NB4 (cell line): ENCODE data around the gene TRIP4.
"Not testable (repeated sequence)": the region's sequence is repeated elsewhere in the genome, so short reads cannot be mapped to it uniquely, and the experiment has no call there.

Source experiments
- DNase-seq: peaks from one replicate; pipeline ENCODE4 v3.0.0; 2010; ENCODE audit warnings: low read depth
- H3K4me3 ChIP-seq: one replicate; pipeline ENCODE4 v1.5.1; 2011; ENCODE audit warnings: mild to moderate bottlenecking, low read depth, low read length, moderate library complexity
- MAX ChIP-seq: IDR thresholded peaks from 2 replicates; pipeline ENCODE4 v1.6.1; 2011; ENCODE audit warnings: low read depth, low read length
- MYC ChIP-seq: IDR thresholded peaks from 2 replicates; pipeline ENCODE4 v1.6.1; 2011; ENCODE audit warnings: low read depth, low read length
- POLR2A ChIP-seq: IDR thresholded peaks from 2 replicates; pipeline ENCODE4 v1.6.1; 2011; ENCODE audit warnings: mild to moderate bottlenecking; ENCODE audit not compliant: insufficient read length; ENCODE audit errors: extremely low read depth
- TF ChIP-seq, protein P1 (sequence below): IDR thresholded peaks from one replicate; pipeline ENCODE4 v1.5.1; 2012; ENCODE audit warnings: low read depth, low read length

Gene TRIP4

GRCh38 chr15:64389036-64389435 lies 1.4 kb downstream of the TRIP4 start:
- H3K4me3 ChIP-seq, result peak overlapping the region; percentile 96
- no peak for DNase-seq
- no peak for TF ChIP-seq MYC
- TF ChIP-seq POLR2A, result no peak
- TF ChIP-seq MAX, result no peak
- TF ChIP-seq, protein P1, sequence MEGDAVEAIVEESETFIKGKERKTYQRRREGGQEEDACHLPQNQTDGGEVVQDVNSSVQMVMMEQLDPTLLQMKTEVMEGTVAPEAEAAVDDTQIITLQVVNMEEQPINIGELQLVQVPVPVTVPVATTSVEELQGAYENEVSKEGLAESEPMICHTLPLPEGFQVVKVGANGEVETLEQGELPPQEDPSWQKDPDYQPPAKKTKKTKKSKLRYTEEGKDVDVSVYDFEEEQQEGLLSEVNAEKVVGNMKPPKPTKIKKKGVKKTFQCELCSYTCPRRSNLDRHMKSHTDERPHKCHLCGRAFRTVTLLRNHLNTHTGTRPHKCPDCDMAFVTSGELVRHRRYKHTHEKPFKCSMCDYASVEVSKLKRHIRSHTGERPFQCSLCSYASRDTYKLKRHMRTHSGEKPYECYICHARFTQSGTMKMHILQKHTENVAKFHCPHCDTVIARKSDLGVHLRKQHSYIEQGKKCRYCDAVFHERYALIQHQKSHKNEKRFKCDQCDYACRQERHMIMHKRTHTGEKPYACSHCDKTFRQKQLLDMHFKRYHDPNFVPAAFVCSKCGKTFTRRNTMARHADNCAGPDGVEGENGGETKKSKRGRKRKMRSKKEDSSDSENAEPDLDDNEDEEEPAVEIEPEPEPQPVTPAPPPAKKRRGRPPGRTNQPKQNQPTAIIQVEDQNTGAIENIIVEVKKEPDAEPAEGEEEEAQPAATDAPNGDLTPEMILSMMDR, result no peak

- not testable (repeated sequence) for H3K4me3 ChIP-seq, DNase-seq
Observed at GRCh38 chr15:64392471-64392870, 4.8 kb downstream of the TRIP4 start.

DNA sequence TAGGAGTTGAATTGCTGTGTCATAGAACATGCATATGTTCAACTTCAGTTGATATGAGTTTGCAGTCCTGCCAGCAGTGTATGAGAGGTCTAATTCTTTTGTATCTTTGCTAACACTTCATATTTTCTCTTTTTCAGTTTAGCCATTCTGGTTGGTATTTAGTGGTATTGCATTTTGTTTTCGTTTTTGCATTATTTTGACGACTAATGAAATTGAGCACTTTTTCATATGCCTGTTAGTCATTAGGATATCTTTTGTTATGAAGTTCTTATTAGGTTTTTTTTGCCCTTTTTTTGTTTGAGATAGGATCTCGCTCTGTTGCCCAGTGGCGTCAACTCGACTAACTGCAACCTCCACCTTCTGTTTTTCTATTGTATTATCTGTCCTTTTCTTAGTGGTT lies 9.2 kb downstream of the TRIP4 start:
- TF ChIP-seq, protein P1, result no peak
- TF ChIP-seq POLR2A, result no peak
- TF ChIP-seq MAX, result no peak
- TF ChIP-seq MYC, result no peak
- DNase-seq, result no peak
- no peak overlapping the region for H3K4me3 ChIP-seq

DNA sequence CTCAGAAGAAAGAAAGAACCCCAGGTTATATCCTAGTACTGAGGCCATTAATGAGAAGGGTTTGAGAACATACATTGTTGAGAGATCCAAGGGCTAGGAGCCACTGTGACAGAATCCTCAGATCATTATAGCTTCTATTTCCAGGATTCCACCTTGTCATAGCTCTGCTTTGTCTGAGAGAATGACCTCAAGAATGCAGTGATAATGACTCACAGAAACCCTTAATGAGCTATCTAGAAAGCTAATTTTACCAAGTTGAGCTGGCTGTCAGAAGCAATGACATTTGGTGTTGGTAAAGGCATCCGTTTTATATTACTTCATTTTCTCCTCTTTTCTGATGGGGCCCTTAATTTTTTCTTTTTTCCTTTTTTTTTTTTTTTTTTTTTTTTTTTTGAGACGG lies 10.9 kb downstream of the TRIP4 start:
- TF ChIP-seq, protein P1, result no peak
- no peak for TF ChIP-seq POLR2A
- no peak for TF ChIP-seq MAX
- TF ChIP-seq MYC, result no peak
- no peak for DNase-seq
- no peak overlapping the region for H3K4me3 ChIP-seq

- TF ChIP-seq, protein P1, result no peak
- TF ChIP-seq MYC, result no peak
- TF ChIP-seq POLR2A, result no peak
- no peak for TF ChIP-seq MAX
Observed at GRCh38 chr15:64400583-64400982, 12.9 kb downstream of the TRIP4 start.

DNA sequence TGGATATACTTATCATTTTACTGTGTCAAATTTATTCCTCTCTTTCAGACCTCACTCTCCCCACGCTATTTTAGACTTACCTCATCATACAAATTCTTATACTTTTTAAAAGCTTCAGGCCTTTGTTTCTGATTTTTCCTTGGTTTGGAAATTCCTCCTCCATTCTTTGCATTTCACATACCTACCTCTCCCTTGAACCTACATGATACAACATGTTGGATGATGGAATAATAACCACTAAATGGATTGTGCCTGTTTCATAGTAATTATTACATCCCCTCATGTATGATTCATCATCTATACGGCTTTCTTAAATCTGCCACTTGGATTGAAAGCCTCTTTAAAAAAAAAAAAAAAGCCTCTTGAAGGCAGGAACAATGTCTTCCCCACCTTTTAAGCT lies 24.6 kb downstream of the TRIP4 start:
- no peak overlapping the region for H3K4me3 ChIP-seq
- DNase-seq, result no peak
- TF ChIP-seq, protein P1, result no peak
- TF ChIP-seq POLR2A (no peak), MAX (no peak), MYC (no peak)

More at GRCh38 chr15:64400583-64400982, 12.9 kb downstream of the TRIP4 start:
- H3K4me3 ChIP-seq, result no peak overlapping the region
- no peak for DNase-seq
